Measurements from ENCODE around the gene SPATA2L. TPM values are rescaled to one million over a fixed set of nuclear protein-coding genes. Genes with fewer than 3 reads are reported as not detected.
"Not testable (repeated sequence)": the region's sequence is repeated elsewhere in the genome, so short reads cannot be mapped to it uniquely, and the experiment has no call there.

SPATA2L gene
- total RNA-seq, 1 experiment from 2014 or later: 12.2 TPM

- Histone ChIP-seq H3K36me3 (ENCODE audit: low read depth, low read length) (no peaks in the 10 kb centered on the region), H4K20me1 (ENCODE audit: low read length) (no peaks in the 10 kb centered on the region), H2AFZ (ENCODE audit: low read length) (no peak overlapping the region), H3K9me2 (replicated peaks; ENCODE audit: low read length) (no peaks in the 10 kb centered on the region), H3K9ac (ENCODE audit: low read length) (peak overlapping the region; percentile 39), H3F3A (ENCODE audit: low read length, unreplicated experiment) (no peaks in the 10 kb centered on the region), H3K27me3 (ENCODE audit: low read length) (no peaks in the 10 kb centered on the region), H3K4me3 (ENCODE audit: low read length) (peak overlapping the region; percentile 73), H3K4me1 (ENCODE audit: insufficient read depth, low read length) (peaks cover 9% of the 10 kb centered on the region), H3K79me2 (ENCODE audit: low read length) (no peaks in the 10 kb centered on the region), H3K9me3 (ENCODE audit: low read length) (no peaks in the 10 kb centered on the region), H3K27ac (ENCODE audit: low read length) (peak overlapping the region; percentile 17; the same call in 1 of the 2 replicates), H3K4me2 (ENCODE audit: low read length) (peak overlapping the region; percentile 90)
- no TSS peak for BruUV-seq (replicated peaks)
- DNase-seq: peak; percentile 98
- ChIA-PET POLR2A (ENCODE audit: unreplicated experiment) (no interaction called here), CTCF (interaction anchor here (0.6 kb wide), 1 partner anchor 32 kb away, joined by 3 read pairs; no protein-coding TSS in a partner anchor)
- intact Hi-C loops (cut with micrococcal nuclease): loop anchor here (5.0 to 10.0 kb wide), 2 partner anchors 115 to 172 kb away; partner anchors contain the start of genes FANCA and TCF25
- ATAC-seq: peak; percentile 59
- TF ChIP-seq EZH2 (IDR thresholded peaks at IDR 0.05; ENCODE audit: low read length, unreplicated experiment): no peak
- peak; percentile 64 for TF ChIP-seq CTCF (conservative IDR thresholded peaks at IDR 0.05; ENCODE audit: low read depth, low read length)
Observed at GRCh38 chr16:89700100-89700648, 1.3 kb downstream of the SPATA2L start.

- H3K36me3 ChIP-seq (ENCODE audit: low read depth, low read length); H3K9me3 ChIP-seq (ENCODE audit: low read length); POLR2A ChIA-PET (ENCODE audit: unreplicated experiment); H3K27ac ChIP-seq (ENCODE audit: low read length); H2AFZ ChIP-seq (ENCODE audit: low read length); ATAC-seq; H3F3A ChIP-seq (ENCODE audit: low read length, unreplicated experiment); H4K20me1 ChIP-seq (ENCODE audit: low read length); H3K4me1 ChIP-seq (ENCODE audit: insufficient read depth, low read length); H3K9me2 ChIP-seq (replicated peaks; ENCODE audit: low read length); H3K9ac ChIP-seq (ENCODE audit: low read length); H3K27me3 ChIP-seq (ENCODE audit: low read length); H3K79me2 ChIP-seq (ENCODE audit: low read length); DNase-seq: not testable (repeated sequence)
- CTCF ChIA-PET: interaction anchor here (0.6 kb wide), 1 partner anchor 377 kb away, joined by 3 read pairs; no protein-coding TSS in a partner anchor
- H3K4me3 ChIP-seq (ENCODE audit: low read length): peak overlapping the region; percentile 41; the same call in 1 of the 2 replicates
- TSS peak; percentile 16 for BruUV-seq (replicated peaks)
- intact Hi-C loops (cut with micrococcal nuclease): loop anchor here (5.0 to 10.0 kb wide), 2 partner anchors 115 to 173 kb away; partner anchors contain the start of genes FANCA and TCF25
- H3K4me2 ChIP-seq (ENCODE audit: low read length): peak overlapping the region; percentile 81
Observed at GRCh38 chr16:89699629-89700099, 1.8 kb downstream of the SPATA2L start.

- H3K27ac ChIP-seq (ENCODE audit: low read length); BruUV-seq (replicated peaks); H3K4me3 ChIP-seq (ENCODE audit: low read length); DNase-seq; H3K4me2 ChIP-seq (ENCODE audit: low read length); H4K20me1 ChIP-seq (ENCODE audit: low read length); H3K9me2 ChIP-seq (replicated peaks; ENCODE audit: low read length); H3K4me1 ChIP-seq (ENCODE audit: insufficient read depth, low read length); H3K79me2 ChIP-seq (ENCODE audit: low read length); CTCF ChIA-PET; H3K9me3 ChIP-seq (ENCODE audit: low read length); intact Hi-C loops (cut with micrococcal nuclease); H3K9ac ChIP-seq (ENCODE audit: low read length); ATAC-seq; H3K36me3 ChIP-seq (ENCODE audit: low read depth, low read length); H2AFZ ChIP-seq (ENCODE audit: low read length); POLR2A ChIA-PET (ENCODE audit: unreplicated experiment); H3K27me3 ChIP-seq (ENCODE audit: low read length); H3F3A ChIP-seq (ENCODE audit: low read length, unreplicated experiment): not testable (repeated sequence)
Observed at GRCh38 chr16:89698717-89699116, 2.8 kb downstream of the SPATA2L start.
